Activated CD8-positive, alpha-beta memory T cell treated with anti-CD3 and anti-CD28 coated beads, Interleukin-2, amount 50 U/mL, for 4 hours (primary cell): ENCODE data around the gene RSL24D1.

Experiments used
- DNase-seq: peaks from one replicate; pipeline ENCODE4 v3.0.0-alpha.2; 2020

The RSL24D1 gene

GRCh38 chr15:55196458-55197361 lies at the start of gene RSL24D1:
Gene RSL24D1 (minus strand): TSS chr15:55196941. CDS start chr15:55196890, 51 bp downstream.
- DNase-seq: peak; percentile 94

DNA sequence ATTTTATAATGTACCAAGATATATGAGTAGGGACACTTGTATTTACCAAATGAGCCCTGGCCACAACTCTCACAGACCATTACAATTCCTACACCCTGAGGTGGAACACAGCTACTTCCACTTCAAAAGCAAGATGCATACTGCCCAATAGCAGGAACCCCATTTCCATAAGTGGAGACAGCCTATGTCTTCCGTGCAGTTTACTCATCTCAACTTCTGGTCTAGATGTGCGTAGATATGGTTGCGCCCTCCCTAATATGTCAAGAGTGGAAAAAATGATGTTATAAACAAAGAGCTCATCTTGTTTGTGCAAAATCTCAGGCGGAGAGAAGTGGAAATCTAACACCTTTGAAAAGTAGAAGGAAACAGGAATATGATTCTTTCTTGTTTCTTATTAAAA lies 48.3 kb upstream of the RSL24D1 start:
- no peak for DNase-seq

- DNase-seq: no peak
Observed at GRCh38 chr15:55241891-55242290, 45.1 kb upstream of the RSL24D1 start.

DNA sequence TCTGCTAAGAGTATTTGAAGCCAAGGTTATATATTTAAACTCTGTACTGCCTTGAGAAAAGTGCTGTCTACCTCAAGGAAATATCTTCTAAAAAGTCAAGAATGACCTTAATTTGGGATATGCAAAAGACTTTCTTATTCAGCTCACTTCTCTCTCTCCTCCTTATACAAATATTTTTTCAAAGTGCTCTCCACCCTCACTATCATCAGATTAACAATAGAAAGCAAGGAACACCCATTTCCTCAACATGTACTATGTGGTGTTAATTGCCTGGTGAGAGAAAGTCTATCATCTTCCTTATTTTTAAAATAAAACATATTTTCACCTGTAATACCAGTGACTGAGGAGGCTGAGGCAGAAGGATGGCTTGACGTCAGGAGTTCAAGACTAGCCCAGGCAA lies 44.4 kb upstream of the RSL24D1 start:
- DNase-seq: no peak

DNA sequence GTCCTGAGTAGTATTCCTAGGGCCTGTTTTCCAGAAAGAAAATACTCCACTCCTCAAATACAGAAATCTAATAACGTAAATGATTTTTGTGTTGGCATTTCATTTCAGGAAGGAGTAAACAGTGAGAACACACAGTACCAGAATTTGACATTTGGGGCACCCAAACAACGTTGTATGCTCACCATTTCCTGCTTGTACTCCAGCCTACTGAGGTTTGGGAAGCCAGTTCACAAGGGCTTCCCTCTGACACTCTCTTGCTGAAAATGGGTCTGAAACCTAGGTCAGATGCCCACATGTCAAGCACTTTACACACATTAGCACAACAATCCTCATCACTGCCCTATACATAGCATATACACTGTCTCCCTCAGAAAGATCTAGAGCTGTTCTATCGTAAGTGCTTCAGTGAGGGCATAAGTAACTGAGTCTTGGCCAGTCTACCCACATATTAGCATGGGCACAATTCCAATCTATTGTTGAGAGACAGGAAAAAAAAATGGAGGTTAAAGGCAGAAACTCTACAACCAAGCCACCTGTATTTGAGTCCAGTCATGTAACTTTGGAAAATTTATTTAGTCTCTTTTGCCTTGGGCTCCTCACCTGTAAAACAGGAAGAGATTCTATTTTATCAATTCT lies 43.5 kb upstream of the RSL24D1 start:
- no peak for DNase-seq

DNA sequence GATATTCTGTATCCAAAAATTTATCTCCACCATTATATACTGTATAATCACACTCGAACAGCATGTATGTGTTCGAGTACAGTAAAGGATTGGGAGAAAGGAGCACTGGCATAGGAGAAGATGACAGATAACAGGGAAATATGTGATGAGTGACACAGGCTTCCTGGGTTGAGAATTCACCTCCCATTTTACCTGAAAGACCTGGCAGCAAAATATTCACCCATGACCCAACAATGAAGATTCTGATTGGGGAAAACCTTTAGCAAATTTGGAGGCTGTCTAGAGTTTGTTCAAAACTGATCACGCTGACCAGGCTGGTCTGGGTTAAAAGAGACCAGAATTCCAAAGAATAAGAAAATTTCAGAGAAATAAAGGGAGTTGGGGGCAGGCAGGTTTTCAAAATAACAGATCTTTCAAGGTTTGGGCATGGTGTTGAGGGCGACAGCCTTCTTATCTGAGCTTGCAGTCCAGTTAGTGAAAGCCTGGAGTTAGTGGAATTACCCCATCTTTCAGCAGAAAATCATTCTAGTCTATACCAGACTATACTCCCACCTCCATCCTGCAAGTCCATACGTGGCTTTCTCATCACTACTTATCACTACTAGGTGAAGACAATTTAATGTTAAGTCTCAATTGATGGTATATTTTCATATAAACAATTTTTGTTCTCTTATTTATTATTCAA lies 42.8 kb upstream of the RSL24D1 start:
- no peak for DNase-seq

DNA sequence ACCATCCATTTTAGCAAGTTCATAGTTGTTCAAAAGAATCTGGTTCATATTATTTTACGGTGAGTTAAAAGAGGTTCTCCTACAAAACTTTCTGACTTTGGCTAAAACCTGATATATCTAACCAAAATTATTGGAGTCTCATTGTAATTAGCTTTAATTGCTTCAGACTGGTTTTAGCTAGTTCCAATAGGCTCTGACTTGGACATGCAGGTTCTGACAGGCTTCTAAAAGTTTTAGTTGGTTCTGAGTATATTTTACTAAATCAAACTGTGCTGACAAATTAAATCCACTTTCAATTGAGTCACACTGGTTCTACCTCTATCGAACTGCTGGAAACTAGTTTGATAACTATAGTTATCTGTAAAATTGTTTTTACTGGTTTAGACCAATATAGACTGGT lies 42.1 kb upstream of the RSL24D1 start:
- DNase-seq: no peak

- no peak for DNase-seq
Observed at GRCh38 chr15:55237219-55238130, 40.7 kb upstream of the RSL24D1 start.

GRCh38 chr15:55235546-55236036 lies 38.9 kb upstream of the RSL24D1 start:
- no peak for DNase-seq

GRCh38 chr15:55234800-55235104 lies 38.0 kb upstream of the RSL24D1 start:
- DNase-seq: no peak

DNA sequence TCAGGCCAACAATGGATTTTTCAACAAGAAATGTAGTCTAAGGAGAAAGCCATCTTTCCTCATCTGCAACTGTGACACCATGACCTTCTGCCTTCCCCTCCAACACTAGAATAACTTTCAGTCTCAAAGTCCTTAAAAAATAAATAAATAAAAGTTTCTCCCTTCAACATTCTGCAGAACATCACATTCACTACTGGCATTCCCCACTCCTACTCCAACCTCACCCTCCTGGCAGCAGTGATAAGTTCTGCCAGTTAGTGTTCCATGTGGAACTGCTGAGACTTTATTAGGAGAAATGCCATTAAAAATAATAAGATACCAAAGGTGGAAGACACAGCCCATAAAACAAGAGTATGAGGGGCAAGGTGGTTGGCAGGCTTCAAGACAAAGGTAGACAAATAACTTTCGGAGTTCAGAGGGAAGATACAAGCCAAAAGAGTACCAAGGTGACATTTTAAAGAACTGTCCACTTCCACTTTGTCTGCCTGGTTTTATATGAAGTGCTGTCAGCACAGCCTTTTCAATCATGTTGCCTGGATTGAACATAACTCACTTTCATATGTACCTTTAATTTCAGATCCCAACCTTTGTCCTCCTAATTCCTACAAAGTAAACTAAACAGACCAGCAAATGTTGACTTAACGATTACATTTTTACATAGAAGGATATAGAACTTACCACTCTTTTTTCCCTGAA lies 37.5 kb upstream of the RSL24D1 start:
- DNase-seq: no peak

GRCh38 chr15:55231455-55231854 lies 34.7 kb upstream of the RSL24D1 start:
- DNase-seq: no peak

GRCh38 chr15:55230953-55231352 lies 34.2 kb upstream of the RSL24D1 start:
- DNase-seq: no peak

GRCh38 chr15:55230051-55230670 lies 33.4 kb upstream of the RSL24D1 start:
- no peak for DNase-seq

DNA sequence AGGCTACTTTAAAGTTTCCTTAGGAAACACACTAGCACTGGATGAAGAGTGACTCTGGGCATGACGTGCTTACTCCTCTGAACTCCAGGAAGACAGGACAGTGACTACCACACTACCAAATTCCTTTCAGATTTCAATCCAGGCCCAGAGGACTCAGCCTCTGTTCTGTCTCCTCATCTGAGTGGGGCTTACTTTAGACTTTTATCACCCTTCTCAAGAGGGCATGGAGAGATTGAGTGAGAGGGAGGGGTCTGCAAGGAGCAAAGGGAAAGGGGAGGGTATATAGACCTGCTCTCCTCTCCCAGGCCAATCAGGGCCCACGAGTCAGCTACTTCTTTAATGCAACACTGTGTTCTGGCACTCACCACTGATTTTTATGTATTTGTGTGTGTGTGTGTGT lies 29.4 kb upstream of the RSL24D1 start:
- DNase-seq: no peak

GRCh38 chr15:55224892-55225291 lies 28.2 kb upstream of the RSL24D1 start:
- no peak for DNase-seq

GRCh38 chr15:55222588-55222987 lies 25.8 kb upstream of the RSL24D1 start:
- DNase-seq: no peak

- peak; percentile 22 for DNase-seq
Observed at GRCh38 chr15:55221090-55222011, 24.6 kb upstream of the RSL24D1 start.

DNA sequence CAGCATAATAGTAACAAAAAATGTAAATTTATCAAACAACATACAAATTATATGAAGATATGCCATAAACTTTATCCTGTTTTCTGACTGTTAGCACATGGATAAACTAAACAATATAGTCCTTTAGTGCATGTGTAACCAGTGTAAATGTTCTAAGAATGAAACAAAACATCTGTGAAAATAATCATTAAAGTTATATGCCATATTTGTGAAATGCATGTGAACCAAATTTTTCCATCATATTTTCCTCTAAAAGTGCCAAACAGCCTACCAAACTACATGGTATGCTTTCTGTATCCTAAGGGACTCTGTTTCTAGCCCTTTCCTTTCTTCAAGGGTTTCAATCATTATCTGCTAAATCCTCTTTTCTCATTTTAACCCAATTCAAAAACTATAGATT lies 23.9 kb upstream of the RSL24D1 start:
- DNase-seq: no peak

GRCh38 chr15:55218056-55218455 lies 21.3 kb upstream of the RSL24D1 start:
- DNase-seq: no peak
